ENCODE results near the gene MACROD1. TPM values are rescaled to one million over a fixed set of nuclear protein-coding genes. Genes with fewer than 3 reads are reported as not detected.

The MACROD1 gene
- total RNA-seq, 2 experiments from 2014 or later = 6.0 to 6.3 TPM

DNA sequence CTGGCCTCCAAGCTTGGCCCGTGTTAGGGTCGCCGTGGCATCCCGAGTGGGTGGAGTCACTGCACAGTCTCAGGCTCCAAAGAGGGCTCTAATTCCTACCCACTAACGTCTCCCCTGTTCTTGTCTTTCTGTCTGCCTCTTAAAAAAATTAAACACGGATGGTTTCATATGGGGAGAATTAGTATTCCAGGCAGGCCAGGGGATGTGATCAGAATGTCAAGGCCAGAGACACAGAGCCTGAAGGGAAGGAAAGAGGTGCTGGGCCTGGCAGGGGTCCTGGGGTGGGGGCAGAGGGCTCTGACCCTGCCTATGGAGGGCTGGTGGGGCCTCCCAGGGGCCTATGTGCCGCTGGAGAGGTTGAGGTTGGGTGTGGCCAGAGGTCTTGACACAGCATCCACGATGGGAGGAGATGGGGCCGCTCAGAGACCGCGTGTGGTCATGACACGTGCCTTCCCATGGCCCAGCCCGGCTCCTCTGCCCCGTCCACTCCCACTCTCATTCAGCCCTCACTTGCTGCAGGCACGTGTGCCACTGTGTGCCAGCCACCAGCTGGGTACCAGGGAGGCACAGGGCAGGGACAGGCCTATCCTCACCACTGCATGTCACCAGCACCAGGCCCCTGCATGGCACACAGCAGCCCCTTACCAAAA, 73.7 kb downstream of the MACROD1 start:
- H3K36me3 ChIP-seq (ENCODE audit: insufficient read depth, low read length) = no peaks in the 10 kb centered on the region
- Mint-ChIP-seq H3K27ac (no peak overlapping the region), H3K36me3 (ENCODE audit: low read depth) (no peaks in the 10 kb centered on the region), H3K4me1 (ENCODE audit: low read depth) (no peaks in the 10 kb centered on the region), H3K4me3 (no peak overlapping the region), H3K9me3 (no peaks in the 10 kb centered on the region), H3K27me3 (no peaks in the 10 kb centered on the region)
- no peak for DNase-seq
- POLR2A ChIA-PET = no interaction called here
- no peak overlapping the region for H3K27ac ChIP-seq (ENCODE audit: low read depth in 1 of 2, low read length in 2 of 2)
- H3K9me3 ChIP-seq (ENCODE audit: control insufficient read depth in 1 of 2, insufficient read depth in 1 of 2, low read length in 2 of 2) = no peaks in the 10 kb centered on the region
- intact Hi-C loops (cut with DNase I, micrococcal nuclease) = no loop called here
- TF ChIP-seq CTCF (IDR thresholded peaks at IDR 0.05) = no peak
- H3K4me3 ChIP-seq (ENCODE audit: low read length) = no peak overlapping the region
- CTCF ChIA-PET = no interaction called here
- H3K4me1 ChIP-seq (ENCODE audit: insufficient read depth, low read length) = peaks cover 3% of the 10 kb centered on the region
- no peaks in the 10 kb centered on the region for H3K27me3 ChIP-seq (ENCODE audit: control insufficient read depth in 1 of 2, insufficient read depth in 2 of 2, low read length in 2 of 2)
- ATAC-seq (ENCODE audit: poor library complexity) = no peak

- Histone ChIP-seq H3K27ac (ENCODE audit: low read depth in 1 of 2, low read length in 2 of 2) (no peak overlapping the region), H3K27me3 (ENCODE audit: control insufficient read depth in 1 of 2, insufficient read depth in 2 of 2, low read length in 2 of 2) (no peaks in the 10 kb centered on the region), H3K36me3 (ENCODE audit: insufficient read depth, low read length) (no peaks in the 10 kb centered on the region), H3K4me1 (ENCODE audit: insufficient read depth, low read length) (peaks cover 3% of the 10 kb centered on the region), H3K4me3 (ENCODE audit: low read length) (no peak overlapping the region), H3K9me3 (ENCODE audit: control insufficient read depth in 1 of 2, insufficient read depth in 1 of 2, low read length in 2 of 2) (no peaks in the 10 kb centered on the region)
- Mint-ChIP-seq H3K4me1 (ENCODE audit: low read depth) (no peaks in the 10 kb centered on the region), H3K27me3 (no peaks in the 10 kb centered on the region), H3K36me3 (ENCODE audit: low read depth) (no peaks in the 10 kb centered on the region), H3K27ac (no peak overlapping the region), H3K4me3 (no peak overlapping the region), H3K9me3 (no peaks in the 10 kb centered on the region)
- CTCF ChIA-PET = no interaction called here
- ATAC-seq (ENCODE audit: poor library complexity) (no peak), DNase-seq (no peak)
- no peak for TF ChIP-seq CTCF (IDR thresholded peaks at IDR 0.05)
- intact Hi-C loops (cut with DNase I, micrococcal nuclease) = no loop called here
- POLR2A ChIA-PET = no interaction called here
These were observed 75.0 kb downstream of the MACROD1 start for GRCh38 chr11:64090806-64091516.

DNA sequence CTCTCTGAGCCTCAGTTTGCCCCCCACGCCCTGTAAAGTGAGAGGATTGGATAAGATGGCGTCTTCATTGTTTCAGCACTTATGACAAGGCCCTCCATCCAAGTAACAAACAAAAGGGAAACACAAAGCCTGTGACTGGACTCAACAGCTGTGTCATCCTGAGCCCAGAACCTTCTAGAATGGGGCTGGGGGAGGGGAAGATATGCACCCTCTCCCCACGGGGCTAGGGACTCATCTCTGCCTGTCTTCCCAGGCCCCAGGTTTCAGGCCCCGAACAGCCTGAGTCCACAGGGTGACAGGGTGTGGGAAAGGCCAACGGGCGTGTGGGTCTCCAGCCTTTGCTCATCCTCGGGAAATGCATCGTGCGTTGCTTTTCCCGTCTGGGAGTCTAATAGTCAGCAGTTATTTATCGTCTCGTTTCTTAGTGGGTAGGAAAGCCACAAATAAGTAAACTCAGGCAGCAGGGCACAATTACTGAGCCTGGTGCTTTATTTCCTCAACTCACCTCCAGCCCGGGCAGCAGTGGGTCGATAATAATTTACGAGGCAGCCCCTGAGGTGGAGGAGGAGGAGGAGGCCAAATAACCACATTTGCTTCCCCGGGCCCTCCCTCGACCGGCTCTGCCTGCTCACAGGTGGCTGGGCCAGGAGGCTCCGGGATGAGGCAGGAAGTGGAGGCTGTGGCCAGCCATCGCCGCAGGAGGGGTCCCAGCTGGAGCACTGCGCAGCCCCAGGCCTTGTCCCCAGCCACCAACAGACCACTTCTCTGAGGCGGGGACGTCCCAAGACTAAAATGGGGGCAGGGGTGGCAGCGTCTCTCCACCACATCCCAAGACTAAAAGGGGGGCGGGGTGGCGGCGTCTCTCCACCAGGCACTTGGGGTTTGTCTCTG, 75.8 kb downstream of the MACROD1 start:
- Mint-ChIP-seq H3K27ac (no peak overlapping the region), H3K4me3 (no peak overlapping the region), H3K9me3 (no peaks in the 10 kb centered on the region), H3K27me3 (no peaks in the 10 kb centered on the region), H3K36me3 (ENCODE audit: low read depth) (no peaks in the 10 kb centered on the region), H3K4me1 (ENCODE audit: low read depth) (no peaks in the 10 kb centered on the region)
- Histone ChIP-seq H3K4me3 (ENCODE audit: low read length) (no peak overlapping the region), H3K27ac (ENCODE audit: low read depth in 1 of 2, low read length in 2 of 2) (no peak overlapping the region), H3K4me1 (ENCODE audit: insufficient read depth, low read length) (peaks cover 3% of the 10 kb centered on the region), H3K27me3 (ENCODE audit: control insufficient read depth in 1 of 2, insufficient read depth in 2 of 2, low read length in 2 of 2) (no peaks in the 10 kb centered on the region), H3K36me3 (ENCODE audit: insufficient read depth, low read length) (no peaks in the 10 kb centered on the region), H3K9me3 (ENCODE audit: control insufficient read depth in 1 of 2, insufficient read depth in 1 of 2, low read length in 2 of 2) (no peaks in the 10 kb centered on the region)
- TF ChIP-seq CTCF (IDR thresholded peaks at IDR 0.05) = no peak
- ChIA-PET CTCF (no interaction called here), POLR2A (no interaction called here)
- intact Hi-C loops (cut with DNase I, micrococcal nuclease) = no loop called here
- no peak for ATAC-seq (ENCODE audit: poor library complexity)
- DNase-seq = no peak
